Neural progenitor cell (in vitro differentiated cells): ENCODE measurements around the gene PTPRN2. TPM values are rescaled to one million over a fixed set of nuclear protein-coding genes. Genes with fewer than 3 reads are reported as not detected.

Experiments used
- DNase-seq: peaks from one replicate; pipeline ENCODE4 v3.0.0-alpha.2; 2016; ENCODE audit warnings: low spot score
- H2AFZ ChIP-seq: fragments of 200-600 bp; sonication (generic); replicated peaks from 2 replicates; pipeline ENCODE4 v1.6.1; 2016; ENCODE audit warnings: antibody characterized with exemption
- H3F3A ChIP-seq: fragments of 200-600 bp; sonication (generic); 2 replicates; pipeline ENCODE4 v1.6.1; 2016; ENCODE audit warnings: antibody characterized with exemption, low read depth
- H3K27ac ChIP-seq: fragments of 200-600 bp; sonication (generic); 2 replicates; pipeline ENCODE4 v1.5.1; 2016; ENCODE audit warnings: mild to moderate bottlenecking
- H3K27me3 ChIP-seq: fragments of 200-600 bp; sonication (generic); 2 replicates; pipeline ENCODE4 v1.6.1; 2016; ENCODE audit warnings: mild to moderate bottlenecking, moderate library complexity
- H3K36me3 ChIP-seq: fragments of 200-600 bp; sonication (generic); 2 replicates; pipeline ENCODE4 v1.5.1; 2016
- H3K4me1 ChIP-seq: fragments of 200-600 bp; sonication (generic); 2 replicates; pipeline ENCODE4 v1.6.1; 2016; ENCODE audit warnings: mixed run types
- H3K4me2 ChIP-seq: fragments of 200-600 bp; sonication (generic); 2 replicates; pipeline ENCODE4 v1.6.1; 2016
- H3K4me3 ChIP-seq: fragments of 200-600 bp; sonication (generic); 2 replicates; pipeline ENCODE4 v1.5.1; 2016
- H3K79me2 ChIP-seq: fragments of 200-600 bp; sonication (generic); 2 replicates; pipeline ENCODE4 v1.6.1; 2016; ENCODE audit warnings: low read depth
- H3K9ac ChIP-seq: fragments of 200-600 bp; sonication (generic); 2 replicates; pipeline ENCODE4 v1.6.1; 2016
- H3K9me3 ChIP-seq: fragments of 200-600 bp; sonication (generic); 2 replicates; pipeline ENCODE4 v1.5.1; 2016; ENCODE audit warnings: low read depth
- H4K20me1 ChIP-seq: fragments of 200-600 bp; sonication (generic); 2 replicates; pipeline ENCODE4 v1.6.1; 2016; ENCODE audit warnings: low read depth
- H3K27ac Mint-ChIP-seq: 3 replicates; pipeline ENCODE4 v1.8.0; 2021; ENCODE audit warnings: mixed read lengths
- H3K27me3 Mint-ChIP-seq: 2 replicates; pipeline ENCODE4 v1.8.0; 2022; ENCODE audit warnings: low read depth, mild to moderate bottlenecking, inconsistent platforms, moderate library complexity, mixed read lengths; ENCODE audit not compliant: insufficient read depth
- H3K36me3 Mint-ChIP-seq: 3 replicates; pipeline ENCODE4 v1.8.0; 2021; ENCODE audit warnings: mixed read lengths
- H3K4me1 Mint-ChIP-seq: 3 replicates; pipeline ENCODE4 v1.8.0; 2021; ENCODE audit warnings: mixed read lengths
- H3K4me3 Mint-ChIP-seq: 3 replicates; pipeline ENCODE4 v1.8.0; 2021; ENCODE audit warnings: mild to moderate bottlenecking, moderate library complexity, mixed read lengths
- H3K9me3 Mint-ChIP-seq: 3 replicates; pipeline ENCODE4 v1.8.0; 2020; ENCODE audit warnings: mixed read lengths
- CTCF ChIP-seq: fragments of 200-600 bp; sonication (generic); IDR thresholded peaks from 2 replicates; pipeline ENCODE4 v1.5.1; 2017; ENCODE audit warnings: antibody characterized with exemption, mild to moderate bottlenecking
- EZH2 ChIP-seq: fragments of 200-600 bp; sonication (generic); IDR thresholded peaks from 2 replicates; pipeline ENCODE4 v1.6.1; 2017; ENCODE audit warnings: antibody characterized with exemption, mild to moderate bottlenecking, moderate library complexity
- EZH2phosphoT487 ChIP-seq: fragments of 200-600 bp; sonication (generic); IDR thresholded peaks from 2 replicates; pipeline ENCODE4 v1.6.1; 2017; ENCODE audit warnings: antibody characterized with exemption
- total RNA-seq: library from RNA; depleted of rRNA; stranded (reverse); fragments of >200 nt; gene quantifications from 2 replicates; pipeline ENCODE4 v1.2.3, GENCODE V29; 2015; ENCODE audit warnings: low replicate concordance

The PTPRN2 gene
- total RNA-seq, 1 donor from 2014 or later, result 3.0 TPM

- H3K4me2 ChIP-seq, result no peak overlapping the region
- no peak for TF ChIP-seq EZH2
- no peak for TF ChIP-seq EZH2phosphoT487
- TF ChIP-seq CTCF, result no peak
- H3K36me3 ChIP-seq, result no peaks in the 10 kb centered on the region
- H3K27ac Mint-ChIP-seq, result no peak overlapping the region
- peaks cover 3% of the 10 kb centered on the region for H3K27me3 Mint-ChIP-seq
- H3K9ac ChIP-seq, result no peak overlapping the region
- no peak for DNase-seq
- peaks cover 31% of the 10 kb centered on the region for H3K4me1 Mint-ChIP-seq
- peaks cover 21% of the 10 kb centered on the region for H3K4me1 ChIP-seq
- H3K36me3 Mint-ChIP-seq, result no peaks in the 10 kb centered on the region
- H3K4me3 Mint-ChIP-seq, result no peak overlapping the region
- H3K9me3 ChIP-seq, result no peaks in the 10 kb centered on the region
- H4K20me1 ChIP-seq, result no peaks in the 10 kb centered on the region
- no peak overlapping the region for H3K4me3 ChIP-seq
- no peaks in the 10 kb centered on the region for H3K27me3 ChIP-seq
- H3K27ac ChIP-seq, result no peak overlapping the region
- H2AFZ ChIP-seq, result no peak overlapping the region
- no peaks in the 10 kb centered on the region for H3K9me3 Mint-ChIP-seq
- H3K79me2 ChIP-seq, result no peaks in the 10 kb centered on the region
- H3F3A ChIP-seq, result peaks cover 4% of the 10 kb centered on the region
These were observed 686.5 kb downstream of the PTPRN2 start for GRCh38 chr7:157901166-157901565.

GRCh38 chr7:157900556-157900955, 687.1 kb downstream of the PTPRN2 start:
- Mint-ChIP-seq H3K4me3 (no peak overlapping the region), H3K36me3 (no peaks in the 10 kb centered on the region), H3K27ac (no peak overlapping the region), H3K27me3 (peaks cover 3% of the 10 kb centered on the region), H3K9me3 (no peaks in the 10 kb centered on the region), H3K4me1 (peaks cover 31% of the 10 kb centered on the region)
- H3K36me3 ChIP-seq, result no peaks in the 10 kb centered on the region
- TF ChIP-seq EZH2 (no peak), EZH2phosphoT487 (no peak)
- no peaks in the 10 kb centered on the region for H4K20me1 ChIP-seq
- H3K4me1 ChIP-seq, result peaks cover 17% of the 10 kb centered on the region
- H3K27me3 ChIP-seq, result no peaks in the 10 kb centered on the region
- H3F3A ChIP-seq, result peaks cover 4% of the 10 kb centered on the region
- no peak overlapping the region for H2AFZ ChIP-seq
- DNase-seq, result no peak
- H3K79me2 ChIP-seq, result no peaks in the 10 kb centered on the region
- no peaks in the 10 kb centered on the region for H3K9me3 ChIP-seq
- H3K9ac ChIP-seq, result no peak overlapping the region
- H3K4me3 ChIP-seq, result no peak overlapping the region
- H3K4me2 ChIP-seq, result no peak overlapping the region
- no peak overlapping the region for H3K27ac ChIP-seq

- TF ChIP-seq CTCF (no peak), EZH2 (no peak), EZH2phosphoT487 (no peak)
- peaks cover 13% of the 10 kb centered on the region for H3K4me1 ChIP-seq
- H3K27me3 ChIP-seq, result no peaks in the 10 kb centered on the region
- Mint-ChIP-seq H3K4me1 (peaks cover 29% of the 10 kb centered on the region), H3K36me3 (no peaks in the 10 kb centered on the region), H3K4me3 (no peak overlapping the region), H3K9me3 (no peaks in the 10 kb centered on the region), H3K27ac (no peak overlapping the region), H3K27me3 (peaks cover 3% of the 10 kb centered on the region)
- no peaks in the 10 kb centered on the region for H4K20me1 ChIP-seq
- H3K4me3 ChIP-seq, result no peak overlapping the region
- peaks cover under 1% of the 10 kb centered on the region for H3F3A ChIP-seq
- H3K4me2 ChIP-seq, result no peak overlapping the region
- H3K36me3 ChIP-seq, result no peaks in the 10 kb centered on the region
- no peaks in the 10 kb centered on the region for H3K9me3 ChIP-seq
- no peak overlapping the region for H3K9ac ChIP-seq
- H3K27ac ChIP-seq, result no peak overlapping the region
- no peak overlapping the region for H2AFZ ChIP-seq
- no peaks in the 10 kb centered on the region for H3K79me2 ChIP-seq
- no peak for DNase-seq
These were observed 687.6 kb downstream of the PTPRN2 start for GRCh38 chr7:157900011-157900410.

GRCh38 chr7:157898802-157899505, 688.7 kb downstream of the PTPRN2 start:
- Mint-ChIP-seq H3K27ac (peak overlapping the region; percentile 25), H3K27me3 (peaks cover 3% of the 10 kb centered on the region), H3K9me3 (no peaks in the 10 kb centered on the region), H3K36me3 (no peaks in the 10 kb centered on the region), H3K4me3 (no peak overlapping the region), H3K4me1 (peaks cover 22% of the 10 kb centered on the region)
- Histone ChIP-seq H3K27me3 (no peaks in the 10 kb centered on the region), H3F3A (no peaks in the 10 kb centered on the region), H3K27ac (no peak overlapping the region), H3K79me2 (no peaks in the 10 kb centered on the region), H3K4me2 (no peak overlapping the region), H3K36me3 (no peaks in the 10 kb centered on the region), H3K4me3 (no peak overlapping the region), H3K4me1 (peaks cover 13% of the 10 kb centered on the region), H3K9ac (no peak overlapping the region), H4K20me1 (no peaks in the 10 kb centered on the region), H2AFZ (no peak overlapping the region), H3K9me3 (no peaks in the 10 kb centered on the region)
- no peak for TF ChIP-seq CTCF
- no peak for TF ChIP-seq EZH2
- no peak for TF ChIP-seq EZH2phosphoT487
- DNase-seq, result no peak
